ENCODE measurements around the gene FANK1.

DNA sequence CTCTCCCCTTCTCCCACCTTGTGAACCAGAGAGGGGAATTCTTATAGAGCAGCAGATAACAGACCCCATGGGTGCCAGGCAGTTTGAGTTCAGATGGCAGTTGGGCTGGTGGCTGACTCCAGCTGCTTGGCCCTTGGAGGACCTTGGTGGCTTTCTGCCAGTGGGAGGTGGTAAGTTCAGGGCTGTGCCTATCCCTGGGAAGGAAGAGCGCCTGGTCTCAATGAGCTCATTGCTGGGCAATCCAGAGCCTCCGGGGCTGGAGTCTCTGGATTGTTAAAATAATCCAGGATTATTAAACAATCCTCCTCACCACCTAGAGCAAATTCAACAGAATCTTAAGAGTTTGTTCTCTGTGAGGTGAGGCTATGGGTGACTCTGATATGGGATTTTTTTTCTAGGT lies 105.2 kb downstream of the FANK1 start:
- TF ChIP-seq, protein P1, sequence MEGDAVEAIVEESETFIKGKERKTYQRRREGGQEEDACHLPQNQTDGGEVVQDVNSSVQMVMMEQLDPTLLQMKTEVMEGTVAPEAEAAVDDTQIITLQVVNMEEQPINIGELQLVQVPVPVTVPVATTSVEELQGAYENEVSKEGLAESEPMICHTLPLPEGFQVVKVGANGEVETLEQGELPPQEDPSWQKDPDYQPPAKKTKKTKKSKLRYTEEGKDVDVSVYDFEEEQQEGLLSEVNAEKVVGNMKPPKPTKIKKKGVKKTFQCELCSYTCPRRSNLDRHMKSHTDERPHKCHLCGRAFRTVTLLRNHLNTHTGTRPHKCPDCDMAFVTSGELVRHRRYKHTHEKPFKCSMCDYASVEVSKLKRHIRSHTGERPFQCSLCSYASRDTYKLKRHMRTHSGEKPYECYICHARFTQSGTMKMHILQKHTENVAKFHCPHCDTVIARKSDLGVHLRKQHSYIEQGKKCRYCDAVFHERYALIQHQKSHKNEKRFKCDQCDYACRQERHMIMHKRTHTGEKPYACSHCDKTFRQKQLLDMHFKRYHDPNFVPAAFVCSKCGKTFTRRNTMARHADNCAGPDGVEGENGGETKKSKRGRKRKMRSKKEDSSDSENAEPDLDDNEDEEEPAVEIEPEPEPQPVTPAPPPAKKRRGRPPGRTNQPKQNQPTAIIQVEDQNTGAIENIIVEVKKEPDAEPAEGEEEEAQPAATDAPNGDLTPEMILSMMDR (IDR thresholded peaks at IDR 0.05) = no peak
- TF ChIP-seq EZH2 (IDR thresholded peaks at IDR 0.05) = no peak
- no peak for TF ChIP-seq EZH2phosphoT487 (IDR thresholded peaks at IDR 0.05)

Data from neural progenitor cell (in vitro differentiated cells).